Gastroesophageal sphincter (tissue), 3 donors: Measurements from ENCODE around the gene ARHGAP12.

Experiments used
- EP300 ChIP-seq: sonication (generic); formaldehyde crosslinking; IDR thresholded peaks from one replicate; pipeline ENCODE4 v1.6.1; 2017; ENCODE audit warnings: antibody characterized with exemption, mild to moderate bottlenecking
- POLR2A ChIP-seq, 2 donors: fragments of 450-650 bp; IDR thresholded peaks; one replicate each; pipeline ENCODE4 v1.6.1; 2017; ENCODE audit warnings: antibody characterized with exemption in 2 of 2, mild to moderate bottlenecking in 2 of 2, moderate library complexity in 1 of 2
- POLR2AphosphoS5 ChIP-seq: sonication (generic); formaldehyde crosslinking; IDR thresholded peaks from one replicate; pipeline ENCODE4 v1.6.1; 2017; ENCODE audit warnings: antibody characterized with exemption
- TF ChIP-seq, protein P1 (sequence below), 4 experiments: fragments of 200-600 bp in 2 of 4; fragments of 450-650 bp in 2 of 4; sonication (generic) in 1 of 4; IDR thresholded peaks; one replicate each; pipeline ENCODE4 v1.5.1; 2017 to 2019; ENCODE audit warnings: antibody characterized with exemption in 4 of 4, mild to moderate bottlenecking in 2 of 4, moderate library complexity in 2 of 4

DNA sequence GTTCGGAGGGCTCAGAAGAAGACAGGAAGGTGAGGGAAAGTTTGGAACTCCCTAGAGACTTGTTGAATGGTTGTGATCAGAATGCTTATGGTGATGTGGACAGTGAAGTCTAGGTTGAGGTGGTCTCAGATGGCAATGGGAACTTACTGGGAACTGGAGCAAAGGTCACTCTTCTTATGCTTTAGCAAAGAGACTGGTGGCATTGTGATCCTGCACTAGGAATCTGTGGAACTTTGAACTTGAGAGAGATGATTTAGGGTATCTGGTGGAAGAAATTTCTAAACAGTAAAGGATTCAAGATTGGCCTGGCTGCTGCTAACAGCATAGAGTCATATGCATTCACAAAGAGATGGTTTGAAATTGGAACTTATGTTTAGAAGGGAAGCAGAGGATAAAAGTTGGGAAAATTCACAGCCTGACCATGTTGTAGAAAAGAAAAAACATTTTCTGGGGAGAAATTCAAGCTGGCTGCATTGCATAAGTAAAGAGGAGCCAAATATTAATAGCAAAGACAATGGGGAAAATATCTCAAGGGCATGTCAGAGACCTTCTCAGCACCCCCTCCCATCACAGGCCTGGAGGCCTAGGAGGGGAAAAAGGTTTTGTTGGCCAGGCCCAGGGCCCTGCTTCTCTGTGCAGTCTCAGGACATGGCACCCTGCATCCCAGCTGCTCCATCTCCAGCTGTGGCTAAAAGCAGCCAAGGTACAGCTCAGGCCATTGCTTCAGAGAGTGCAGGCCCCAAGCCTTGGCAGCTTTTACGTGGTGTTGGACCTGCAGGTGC lies 26.0 kb upstream of the ARHGAP12 start:
- no peak for TF ChIP-seq POLR2A (IDR thresholded peaks at IDR 0.05)
- TF ChIP-seq, protein P1, sequence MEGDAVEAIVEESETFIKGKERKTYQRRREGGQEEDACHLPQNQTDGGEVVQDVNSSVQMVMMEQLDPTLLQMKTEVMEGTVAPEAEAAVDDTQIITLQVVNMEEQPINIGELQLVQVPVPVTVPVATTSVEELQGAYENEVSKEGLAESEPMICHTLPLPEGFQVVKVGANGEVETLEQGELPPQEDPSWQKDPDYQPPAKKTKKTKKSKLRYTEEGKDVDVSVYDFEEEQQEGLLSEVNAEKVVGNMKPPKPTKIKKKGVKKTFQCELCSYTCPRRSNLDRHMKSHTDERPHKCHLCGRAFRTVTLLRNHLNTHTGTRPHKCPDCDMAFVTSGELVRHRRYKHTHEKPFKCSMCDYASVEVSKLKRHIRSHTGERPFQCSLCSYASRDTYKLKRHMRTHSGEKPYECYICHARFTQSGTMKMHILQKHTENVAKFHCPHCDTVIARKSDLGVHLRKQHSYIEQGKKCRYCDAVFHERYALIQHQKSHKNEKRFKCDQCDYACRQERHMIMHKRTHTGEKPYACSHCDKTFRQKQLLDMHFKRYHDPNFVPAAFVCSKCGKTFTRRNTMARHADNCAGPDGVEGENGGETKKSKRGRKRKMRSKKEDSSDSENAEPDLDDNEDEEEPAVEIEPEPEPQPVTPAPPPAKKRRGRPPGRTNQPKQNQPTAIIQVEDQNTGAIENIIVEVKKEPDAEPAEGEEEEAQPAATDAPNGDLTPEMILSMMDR (IDR thresholded peaks at IDR 0.05): no peak
- no peak for TF ChIP-seq EP300
- TF ChIP-seq POLR2AphosphoS5: no peak
